RCC 7860 (cell line): ENCODE results near the gene L1TD1.
"Not testable (repeated sequence)": the region's sequence is repeated elsewhere in the genome, so short reads cannot be mapped to it uniquely, and the experiment has no call there.

Source experiments
- DNase-seq: peaks from one replicate; pipeline ENCODE4 v3.0.0-alpha.2; 2015; ENCODE audit warnings: low spot score
- FAIRE-seq: peaks from 2 replicates; lab custom pipeline; 2012; peaks lifted over from hg19 to GRCh38; lab: Jason Lieb, UNC

The L1TD1 gene

DNA sequence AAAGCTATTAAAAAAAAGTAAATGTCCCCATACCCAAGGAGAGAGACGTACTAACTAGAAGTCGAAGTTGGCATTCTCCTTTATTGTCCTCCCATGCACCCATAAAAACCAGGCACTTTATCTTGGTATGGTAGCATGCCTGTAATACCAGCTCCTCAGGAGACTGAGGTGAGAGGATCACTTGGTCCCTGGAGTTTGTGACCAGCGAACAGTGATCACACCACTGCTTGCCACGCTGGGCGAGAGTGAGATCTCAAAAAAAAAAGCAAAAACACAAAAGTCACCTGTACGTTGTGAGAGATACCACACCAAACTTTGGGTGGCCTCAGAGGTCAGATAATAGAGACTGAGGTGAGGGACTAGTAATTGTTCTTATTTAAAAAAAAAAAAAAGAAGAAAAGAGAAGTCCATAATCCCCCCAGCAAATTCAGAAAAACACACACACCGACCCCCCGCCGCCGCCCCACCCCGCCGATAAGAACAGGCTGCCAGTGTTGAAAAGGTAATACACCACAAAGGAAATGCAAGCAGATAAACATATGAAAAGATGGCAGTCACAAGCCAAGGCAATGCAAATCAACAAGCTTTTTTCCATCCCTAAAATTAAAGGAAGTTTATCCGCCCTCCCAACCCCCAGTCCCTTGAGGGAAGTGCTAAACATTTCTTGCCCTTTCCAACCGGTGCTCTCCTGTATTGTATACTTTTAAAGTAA, 3.6 kb downstream of the L1TD1 start:
- no peak for DNase-seq
- FAIRE-seq = no peak

DNA sequence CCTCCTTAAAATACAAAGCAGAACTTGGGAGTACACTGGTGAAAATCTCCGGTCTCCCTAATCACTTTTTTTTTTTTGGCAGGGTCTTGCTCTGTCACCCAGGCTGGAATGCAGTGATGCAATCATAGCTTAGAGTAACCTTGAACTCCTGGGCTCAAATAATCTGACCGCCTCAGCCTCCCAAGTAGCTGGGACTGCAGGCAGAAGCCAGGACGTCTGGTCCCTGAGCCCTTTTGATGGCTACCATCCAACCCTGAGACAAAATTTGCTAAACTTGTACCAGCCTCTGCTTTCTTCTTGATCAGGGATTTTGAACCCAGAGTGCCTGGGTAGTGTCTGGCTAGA, 4.1 kb downstream of the L1TD1 start:
- FAIRE-seq (no peak), DNase-seq (no peak)

DNA sequence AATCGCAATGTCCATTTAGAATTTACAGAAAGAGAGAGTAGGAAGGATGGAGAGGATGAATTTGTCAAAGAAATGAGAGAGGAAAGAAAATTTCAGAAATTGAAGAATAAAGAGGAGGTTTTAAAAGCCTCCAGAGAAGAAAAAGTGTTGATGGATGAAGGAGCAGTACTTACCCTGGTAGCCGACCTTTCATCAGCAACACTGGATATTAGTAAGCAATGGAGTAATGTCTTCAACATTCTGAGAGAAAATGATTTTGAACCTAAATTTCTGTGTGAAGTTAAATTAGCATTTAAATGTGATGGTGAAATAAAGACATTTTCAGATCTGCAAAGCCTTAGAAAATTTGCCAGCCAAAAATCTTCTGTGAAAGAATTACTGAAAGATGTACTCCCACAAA, 12.5 kb downstream of the L1TD1 start:
- DNase-seq (no peak), FAIRE-seq (no peak)

DNA sequence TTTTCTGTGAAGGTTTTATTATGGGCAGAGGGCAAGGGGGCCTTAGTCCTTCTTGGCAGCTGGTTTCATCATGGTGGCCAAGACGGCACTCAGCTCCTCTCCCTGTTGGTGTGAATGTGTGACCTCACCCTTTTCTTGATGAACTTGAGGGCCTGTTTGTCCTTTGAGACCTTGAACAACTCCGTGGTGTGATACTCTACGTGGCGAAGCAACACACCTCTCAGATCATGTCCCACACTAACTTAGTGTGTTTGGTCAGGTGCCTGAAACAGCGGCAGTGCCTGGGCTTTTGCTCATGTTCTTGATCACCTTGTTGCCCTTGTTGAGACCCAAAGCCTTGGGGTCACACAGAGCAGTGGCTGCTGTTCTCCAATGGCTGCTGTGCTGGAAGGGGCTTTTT, 13.4 kb downstream of the L1TD1 start:
- no peak for FAIRE-seq

DNA sequence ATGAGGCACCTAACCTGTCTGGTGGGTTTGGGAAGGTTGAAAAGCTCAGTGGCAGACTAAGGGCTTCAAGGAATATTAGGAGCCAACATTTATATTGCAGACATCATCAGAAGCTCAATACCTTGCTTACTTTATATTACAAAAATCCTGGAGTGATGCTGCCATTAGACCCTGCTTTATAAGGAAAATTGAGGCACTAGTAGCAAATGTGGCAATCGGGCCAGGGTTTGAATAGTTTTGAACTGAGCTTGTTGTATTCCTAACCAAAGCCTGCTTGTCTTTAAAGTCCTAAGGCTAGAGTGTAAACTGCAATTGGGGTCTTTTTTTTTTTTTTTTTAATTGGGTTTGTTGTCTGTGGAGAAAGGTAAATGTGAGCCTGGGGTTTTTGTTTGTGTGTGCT, 14.3 kb downstream of the L1TD1 start:
- FAIRE-seq (no peak), DNase-seq (no peak)

More for the DNA sequence above, 13.4 kb downstream of the L1TD1 start:
- no peak for DNase-seq

DNA sequence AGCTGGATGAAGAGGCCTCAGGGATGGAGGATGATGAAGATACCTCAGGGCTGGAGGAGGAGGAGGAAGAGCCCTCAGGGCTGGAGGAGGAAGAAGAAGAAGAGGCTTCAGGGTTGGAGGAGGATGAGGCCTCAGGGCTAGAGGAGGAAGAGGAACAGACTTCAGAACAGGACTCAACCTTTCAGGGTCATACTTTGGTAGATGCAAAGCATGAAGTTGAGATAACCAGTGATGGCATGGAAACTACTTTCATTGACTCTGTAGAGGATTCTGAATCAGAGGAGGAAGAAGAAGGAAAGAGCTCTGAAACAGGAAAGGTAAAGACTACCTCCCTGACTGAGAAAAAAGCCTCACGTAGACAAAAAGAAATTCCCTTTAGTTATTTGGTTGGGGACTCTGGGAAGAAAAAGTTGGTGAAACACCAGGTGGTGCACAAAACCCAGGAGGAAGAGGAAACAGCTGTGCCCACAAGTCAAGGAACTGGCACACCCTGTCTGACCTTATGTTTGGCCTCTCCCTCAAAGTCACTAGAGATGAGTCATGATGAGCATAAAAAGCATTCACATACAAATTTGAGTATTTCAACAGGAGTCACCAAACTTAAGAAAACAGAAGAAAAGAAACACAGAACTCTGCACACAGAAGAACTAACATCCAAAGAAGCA, 15.4 kb downstream of the L1TD1 start:
- DNase-seq (no peak), FAIRE-seq (no peak)

DNA sequence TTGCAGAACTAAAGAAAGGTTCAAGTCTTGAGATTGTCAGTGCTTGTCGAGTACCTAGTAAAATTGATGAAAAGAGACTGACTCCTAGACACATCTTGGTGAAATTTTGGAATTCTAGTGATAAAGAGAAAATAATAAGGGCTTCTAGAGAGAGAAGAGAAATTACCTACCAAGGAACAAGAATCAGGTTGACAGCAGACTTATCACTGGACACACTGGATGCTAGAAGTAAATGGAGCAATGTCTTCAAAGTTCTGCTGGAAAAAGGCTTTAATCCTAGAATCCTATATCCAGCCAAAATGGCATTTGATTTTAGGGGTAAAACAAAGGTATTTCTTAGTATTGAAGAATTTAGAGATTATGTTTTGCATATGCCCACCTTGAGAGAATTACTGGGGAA, 16.3 kb downstream of the L1TD1 start:
- FAIRE-seq = no peak
- DNase-seq = no peak

DNA sequence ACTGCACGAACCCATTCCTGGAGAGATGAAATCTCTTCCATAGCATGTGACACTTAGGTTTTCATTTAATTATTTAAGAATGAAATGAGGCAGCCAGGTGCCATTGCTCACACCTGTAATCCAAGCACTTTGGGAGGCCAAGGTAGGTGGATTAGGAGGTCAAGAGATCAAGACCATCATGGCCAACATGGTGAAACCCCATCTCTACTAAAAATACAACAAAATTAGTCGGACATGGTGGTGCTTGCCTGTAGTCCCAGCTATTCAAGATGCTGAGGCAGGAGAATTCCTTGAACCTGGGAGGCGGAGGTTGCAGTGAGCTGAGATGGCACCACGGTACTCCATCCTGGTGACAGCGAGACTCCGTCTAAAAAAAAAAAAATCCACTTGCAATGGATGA, 17.8 kb downstream of the L1TD1 start:
- no peak for DNase-seq
- no peak for FAIRE-seq

DNA sequence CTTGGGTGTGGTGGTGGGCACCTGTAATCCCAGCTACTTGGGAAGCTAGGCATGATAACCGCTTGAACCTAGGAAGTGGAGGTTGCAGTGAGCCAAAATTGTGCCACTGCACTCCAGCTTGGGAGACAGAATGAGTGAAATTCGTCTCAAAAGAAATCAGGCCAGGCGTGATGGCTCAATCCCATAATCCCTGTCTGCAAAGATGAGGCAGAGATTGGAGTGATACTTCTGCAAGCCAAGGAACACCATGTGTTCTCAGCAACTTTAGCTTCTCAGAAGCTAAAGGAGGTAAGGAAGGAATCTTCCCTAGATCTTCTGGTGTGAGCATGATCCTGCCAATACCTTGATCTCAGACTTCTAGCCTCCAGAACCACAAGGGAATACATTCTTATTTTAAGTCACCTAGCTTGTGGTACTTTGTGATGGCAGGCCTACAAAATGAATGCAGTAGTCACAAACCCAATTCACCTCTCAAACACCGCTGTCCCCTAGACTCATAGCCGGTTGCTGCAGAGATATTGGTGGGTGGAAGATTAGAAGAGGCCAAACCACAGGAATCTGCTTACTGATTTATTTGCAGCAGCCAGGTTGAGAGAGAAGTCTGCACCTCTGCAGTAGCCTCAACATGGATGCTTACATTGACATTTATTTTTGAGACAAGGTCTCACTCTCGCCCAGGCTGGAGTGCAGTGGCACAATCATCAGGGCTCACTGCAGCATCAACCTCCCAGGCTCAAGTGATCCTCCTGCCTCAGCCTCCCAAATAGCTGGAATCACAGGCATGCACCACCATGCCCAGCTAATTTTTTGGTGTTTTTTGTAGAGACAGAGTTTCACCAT, 18.6 kb downstream of the L1TD1 start:
- FAIRE-seq = no peak
- DNase-seq = no peak

DNA sequence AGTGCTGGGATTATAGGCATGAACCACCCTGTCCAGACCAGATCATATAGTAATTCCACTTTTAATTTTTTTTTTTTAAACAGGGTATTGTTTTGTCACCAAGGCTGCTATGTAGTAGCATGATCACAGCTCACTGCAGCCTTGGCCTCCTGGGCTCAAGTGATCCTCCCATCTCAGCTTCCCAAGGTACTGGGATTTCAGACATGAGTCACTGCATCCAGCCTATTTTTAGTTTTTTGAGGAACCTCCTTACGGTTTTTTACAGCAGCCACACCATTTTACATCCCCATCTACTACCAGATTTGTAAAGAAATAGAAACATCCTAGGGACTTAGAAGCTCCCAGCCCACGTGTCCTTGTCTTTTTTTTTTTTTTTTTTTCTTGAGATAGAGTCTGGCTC, 24.0 kb downstream of the L1TD1 start:
- no peak for FAIRE-seq

DNA sequence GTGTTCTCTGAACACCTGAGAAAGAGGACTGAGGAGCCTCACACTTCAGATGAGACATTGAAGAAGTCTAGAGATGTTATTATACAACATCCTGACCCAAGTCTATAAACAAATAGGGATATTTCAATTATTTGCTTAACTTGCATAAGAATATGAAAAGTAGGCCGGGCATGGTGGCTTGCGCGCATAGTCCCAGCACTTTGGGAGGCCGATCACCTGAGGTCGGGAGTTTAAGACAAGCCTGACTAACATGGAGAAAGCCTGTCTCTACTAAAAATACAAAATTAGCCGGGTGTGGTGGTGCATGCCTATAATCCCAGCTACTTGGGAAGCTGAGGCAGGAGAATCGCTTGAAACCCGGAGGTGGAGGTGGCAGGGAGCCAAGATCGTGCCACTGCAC, 25.8 kb downstream of the L1TD1 start:
- not testable (repeated sequence) for DNase-seq, FAIRE-seq

More for the DNA sequence above, 24.0 kb downstream of the L1TD1 start:
- DNase-seq = no peak

DNA sequence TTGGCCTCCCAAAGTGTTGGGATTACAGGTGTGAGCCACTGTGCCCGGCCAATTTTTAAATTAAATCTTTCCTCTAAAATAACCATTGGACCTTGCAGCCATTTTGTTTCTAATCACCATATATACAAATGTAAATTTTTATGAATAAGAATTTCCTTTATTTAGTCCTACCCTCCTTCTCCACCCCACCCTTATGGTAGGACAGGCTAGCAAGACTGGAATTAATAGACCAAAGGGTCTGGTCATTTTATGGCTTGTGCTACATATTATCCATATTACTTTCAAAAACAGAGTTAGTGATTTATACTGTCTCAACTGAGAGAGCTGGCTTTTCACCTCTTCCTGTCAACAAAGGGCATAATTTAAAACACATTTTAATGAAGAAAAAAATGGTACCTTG, 26.5 kb downstream of the L1TD1 start:
- no peak for FAIRE-seq

DNA sequence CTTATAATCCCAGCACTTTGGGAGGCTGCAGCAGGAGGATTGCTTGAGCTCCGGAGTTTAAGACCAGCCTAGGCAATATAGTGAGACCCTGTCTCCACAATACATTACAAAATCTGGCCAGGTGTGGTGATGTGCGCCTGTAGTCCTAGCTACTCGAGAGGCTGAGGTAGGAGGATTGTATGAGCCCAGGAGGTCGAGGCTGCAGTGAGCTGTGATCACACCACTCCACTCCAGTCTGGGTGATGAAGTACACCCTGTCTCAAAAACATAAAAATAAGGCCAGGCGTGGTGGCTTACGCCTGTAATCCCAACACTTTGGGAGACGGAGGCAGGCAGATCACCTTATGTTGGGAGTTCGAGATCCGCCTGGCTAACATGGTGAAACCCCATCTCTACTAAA, 27.7 kb downstream of the L1TD1 start:
- FAIRE-seq = no peak

More for the DNA sequence above, 26.5 kb downstream of the L1TD1 start:
- DNase-seq = no peak

DNA sequence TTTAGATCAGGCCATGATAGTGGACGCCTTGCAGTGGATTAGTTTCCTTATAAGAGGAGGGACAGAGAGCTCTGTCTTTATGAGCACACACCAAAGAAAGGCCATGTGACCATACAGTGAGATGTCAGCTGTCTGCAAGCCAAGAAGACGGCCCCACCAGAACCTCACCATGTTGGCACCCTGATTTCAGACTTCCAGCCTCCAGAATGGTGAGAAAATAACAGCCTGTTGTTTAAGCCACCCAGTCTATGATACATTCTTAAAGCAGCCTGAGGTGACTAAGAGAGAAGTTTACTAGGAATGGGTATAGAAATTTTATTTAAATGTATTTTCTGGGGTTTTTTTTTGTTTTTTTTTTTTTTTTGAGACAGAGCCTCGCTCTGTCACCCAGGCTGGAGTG, 29.5 kb downstream of the L1TD1 start:
- DNase-seq (no peak), FAIRE-seq (no peak)

More for the DNA sequence above, 27.7 kb downstream of the L1TD1 start:
- DNase-seq = no peak

DNA sequence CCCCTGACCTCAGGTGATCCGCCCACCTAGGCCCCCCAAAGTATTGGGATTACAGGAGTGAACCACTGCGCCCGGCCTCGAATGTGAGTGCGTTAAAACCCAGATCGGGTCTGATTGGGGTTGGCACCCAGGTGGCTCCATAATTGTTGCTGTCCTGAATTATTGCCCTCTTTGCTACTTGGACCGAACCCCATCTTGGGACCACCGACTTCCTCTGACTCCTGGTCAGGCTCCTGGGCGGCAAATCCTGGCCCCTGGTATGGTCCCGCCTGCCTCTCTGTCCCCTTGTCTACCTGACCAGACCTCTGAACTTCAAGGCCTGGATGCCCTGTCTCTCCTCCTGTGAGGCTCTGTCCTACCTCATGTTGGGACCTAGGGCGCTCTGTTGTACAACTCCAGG, 32.8 kb downstream of the L1TD1 start:
- DNase-seq (no peak), FAIRE-seq (no peak)

DNA sequence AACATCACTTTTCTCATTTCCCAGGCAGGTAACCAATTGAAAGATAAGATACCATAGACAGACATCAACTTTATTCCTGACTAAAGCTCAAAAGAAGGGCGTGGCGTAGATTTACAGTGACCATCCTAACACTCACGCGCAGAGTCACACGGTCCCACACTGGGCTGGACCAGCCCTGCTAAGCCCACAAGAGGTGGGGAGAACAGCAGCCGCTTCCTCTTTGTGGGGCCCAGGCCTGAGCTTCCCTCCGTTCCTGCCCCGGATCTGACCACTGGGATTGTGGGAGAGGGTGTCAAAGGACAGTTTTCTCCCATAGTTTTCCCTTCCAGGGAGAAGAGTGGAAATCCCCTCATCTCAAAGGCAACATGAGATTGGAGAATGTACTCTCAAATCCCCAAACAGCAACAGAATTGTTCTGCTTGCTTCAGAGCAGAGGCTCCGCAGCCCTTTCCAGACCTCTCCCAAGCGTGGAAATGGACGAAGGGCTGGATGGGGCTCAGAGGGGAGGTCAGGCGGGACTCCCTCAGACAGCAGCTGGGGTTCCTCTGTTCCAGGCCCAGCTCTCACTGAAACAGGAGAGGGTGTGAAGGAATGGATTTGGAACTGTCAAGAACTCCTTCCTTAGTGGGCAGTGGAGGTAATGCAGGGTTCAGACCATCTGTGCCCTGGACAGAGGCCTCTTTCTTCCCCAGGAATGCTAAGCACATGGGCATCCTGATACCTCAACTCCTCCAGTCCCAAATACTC, 33.7 kb downstream of the L1TD1 start:
- FAIRE-seq = no peak
- no peak for DNase-seq

DNA sequence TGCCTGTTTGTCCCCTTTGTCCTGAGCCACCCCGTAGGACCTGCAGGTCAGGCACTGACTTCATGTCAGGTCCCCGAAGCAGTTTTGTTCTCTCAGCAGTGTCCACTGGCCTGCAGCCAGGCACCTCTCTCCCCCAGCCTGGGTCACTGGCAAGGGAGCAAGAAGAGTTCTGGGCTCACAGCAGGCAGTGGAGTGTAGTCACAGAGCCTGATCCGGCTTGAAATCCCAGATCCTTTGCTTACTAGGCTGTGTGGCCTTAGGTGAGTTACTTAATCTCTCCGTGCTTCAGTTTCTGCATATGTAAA, 34.2 kb downstream of the L1TD1 start:
- FAIRE-seq (no peak), DNase-seq (no peak)

DNA sequence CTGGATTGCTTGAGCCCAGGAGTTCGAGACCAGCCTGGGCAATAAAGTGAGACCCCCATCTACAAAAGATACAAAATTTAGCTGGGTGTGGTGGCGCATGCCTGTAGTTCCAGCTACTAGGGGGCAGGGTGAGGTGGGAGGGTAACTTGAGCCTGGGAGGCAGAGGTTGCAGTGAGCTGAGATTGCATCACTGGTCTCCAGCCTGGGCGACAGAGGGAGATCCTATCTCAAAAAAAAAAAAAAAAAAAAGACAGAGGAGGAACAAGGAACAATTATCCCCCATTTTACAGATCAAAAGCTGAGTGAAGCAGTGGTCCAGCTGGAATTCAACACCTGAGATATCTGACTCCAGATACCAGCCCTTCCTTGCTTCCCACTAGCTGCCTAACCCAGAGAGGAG, 34.8 kb downstream of the L1TD1 start:
- FAIRE-seq (no peak), DNase-seq (no peak)

DNA sequence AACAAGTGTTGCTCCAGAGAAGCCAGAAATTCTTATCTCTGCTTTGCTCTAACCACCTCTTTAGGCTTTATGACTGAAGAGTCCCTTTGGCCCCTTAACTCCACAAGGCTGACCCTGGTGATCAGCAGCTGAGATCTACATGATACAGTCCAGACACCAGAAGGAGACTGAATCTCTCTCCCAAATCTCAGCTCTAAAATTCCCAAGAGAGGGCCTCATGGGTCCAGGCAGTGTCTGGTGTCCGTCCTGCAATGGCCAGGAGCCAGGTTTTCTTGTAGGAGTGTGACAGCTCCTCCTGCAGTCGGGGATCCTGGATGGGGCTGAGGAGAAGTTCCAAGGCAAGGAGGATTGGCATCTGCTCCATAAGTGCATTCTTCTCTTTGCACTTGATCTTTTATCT, 35.3 kb downstream of the L1TD1 start:
- DNase-seq (no peak), FAIRE-seq (no peak)

DNA sequence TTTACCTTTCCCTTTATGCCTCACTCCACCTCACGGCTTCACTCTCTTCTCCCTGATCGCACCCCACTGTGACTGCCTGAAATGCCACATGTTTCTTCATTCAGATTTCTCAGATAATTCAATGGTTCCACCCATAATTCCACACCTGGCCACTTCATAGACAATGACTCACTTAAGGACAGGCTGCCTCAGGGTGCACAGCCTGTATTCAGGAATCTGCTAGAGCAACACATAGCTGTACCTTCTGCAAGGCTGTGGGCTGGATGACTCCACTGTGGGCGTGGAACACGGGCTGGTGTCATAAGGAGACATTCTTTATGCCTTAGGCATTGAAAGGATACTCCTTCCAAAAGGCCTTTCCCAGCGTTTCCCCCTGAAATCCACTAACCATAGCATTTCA, 36.1 kb downstream of the L1TD1 start:
- FAIRE-seq = no peak
- peak; percentile 63 for DNase-seq

DNA sequence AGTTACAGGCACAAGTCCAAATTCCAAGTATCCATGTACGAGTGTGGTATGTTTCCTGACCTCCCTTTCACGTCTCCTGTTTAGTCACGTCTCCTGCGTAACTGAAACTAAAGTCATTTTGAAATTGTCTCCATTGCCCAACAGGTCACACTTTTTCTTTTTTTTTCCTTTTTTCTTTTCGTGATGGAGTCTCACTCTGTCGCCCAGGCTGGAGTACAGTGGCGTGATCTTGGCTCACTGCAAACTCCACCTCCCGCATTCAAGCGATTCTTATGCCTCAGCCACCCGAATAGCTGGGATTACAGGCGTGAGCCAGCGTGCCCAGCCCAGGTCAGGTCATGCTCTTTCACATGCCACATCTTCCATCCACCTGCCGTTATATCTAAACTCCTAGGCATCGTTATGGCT, 38.2 kb downstream of the L1TD1 start:
- FAIRE-seq (no peak), DNase-seq (no peak)
